HEK293 (cell line): ENCODE results near the gene NAAA.

Experiments
- CTCF ChIA-PET: fragments of 350-600 bp; formaldehyde crosslinking; extraction: SDS; loops from one replicate; lab custom pipeline; 2021; ENCODE audit warnings: antibody characterized with exemption; lab: Yijun Ruan, JAX
- POLR2A ChIA-PET: fragments of 300-600 bp; formaldehyde crosslinking; extraction: SDS; loops from one replicate; lab custom pipeline; 2020; ENCODE audit warnings: antibody characterized with exemption, inconsistent platforms; lab: Yijun Ruan, JAX
- H3K27ac ChIP-seq: fragments of 200-500 bp; sonication (Bioruptor generic); 2 replicates; pipeline ENCODE4 v1.5.1; 2014; ENCODE audit warnings: low read depth, low read length, control low read depth, inconsistent platforms; ENCODE audit errors: extremely low read depth
- H3K36me3 ChIP-seq, 2 experiments: fragments of 200-500 bp in 1 of 2; sonication (Bioruptor generic) in 1 of 2; 1 replicate in 1 of 2; 2 replicates in 1 of 2; pipeline ENCODE4 v1.5.1; 2014 to 2017; ENCODE audit warnings: inconsistent platforms in 2 of 2, low read length in 2 of 2; ENCODE audit not compliant: control insufficient read depth in 2 of 2, insufficient read depth in 1 of 2
- H3K4me1 ChIP-seq: fragments of 200-500 bp; sonication (Bioruptor generic); 2 replicates; pipeline ENCODE4 v1.5.1; 2014; ENCODE audit warnings: mild to moderate bottlenecking, low read length, inconsistent platforms; ENCODE audit not compliant: control insufficient read depth, insufficient read depth
- H3K4me3 ChIP-seq: 2 replicates; pipeline ENCODE4 v1.5.1; 2011; ENCODE audit warnings: low read depth, mild to moderate bottlenecking, control low read depth, low read length, moderate library complexity
- H3K9me3 ChIP-seq: fragments of 200-500 bp; sonication (Bioruptor generic); 2 replicates; pipeline ENCODE4 v1.5.1; 2014; ENCODE audit warnings: low read depth, low read length, inconsistent platforms; ENCODE audit not compliant: control insufficient read depth, insufficient read depth
- BCL11A ChIP-seq: fragments of 450-650 bp; formaldehyde crosslinking; IDR thresholded peaks from 2 replicates; pipeline ENCODE4 v1.5.1; 2016; ENCODE audit warnings: low read depth, missing biosample characterization, missing genetic modification characterization
- HOXA7 ChIP-seq: sonication (generic); formaldehyde crosslinking; IDR thresholded peaks from 2 replicates; pipeline ENCODE4 v1.8.1; 2022; ENCODE audit warnings: missing genetic modification reagents, borderline replicate concordance
- HOXD13 ChIP-seq: sonication (generic); formaldehyde crosslinking; IDR thresholded peaks from 2 replicates; pipeline ENCODE4 v1.8.0; 2022; ENCODE audit warnings: missing genetic modification reagents, borderline replicate concordance
- KLF10 ChIP-seq: fragments of 450-650 bp; IDR thresholded peaks from 2 replicates; pipeline ENCODE4 v1.5.1; 2018; ENCODE audit warnings: missing biosample characterization, mild to moderate bottlenecking, missing genetic modification characterization
- KLF17 ChIP-seq: fragments of 450-650 bp; formaldehyde crosslinking; IDR thresholded peaks from 2 replicates; pipeline ENCODE4 v1.5.1; 2016; ENCODE audit warnings: missing biosample characterization, missing genetic modification characterization
- MEIS1 ChIP-seq: sonication (generic); formaldehyde crosslinking; IDR thresholded peaks from 2 replicates; pipeline ENCODE4 v1.8.1; 2022; ENCODE audit warnings: missing genetic modification reagents, mild to moderate bottlenecking, borderline replicate concordance
- REST ChIP-seq: fragments of 450-650 bp; formaldehyde crosslinking; IDR thresholded peaks from 2 replicates; pipeline ENCODE4 v1.5.1; 2016; ENCODE audit warnings: missing biosample characterization, missing genetic modification characterization
- YY1 ChIP-seq: fragments of 450-650 bp; formaldehyde crosslinking; IDR thresholded peaks from 2 replicates; pipeline ENCODE4 v1.5.1; 2018; ENCODE audit warnings: missing biosample characterization, missing genetic modification characterization
- ZBTB11 ChIP-seq: fragments of 450-650 bp; formaldehyde crosslinking; conservative IDR thresholded peaks from 2 replicates; pipeline ENCODE4 v1.5.1; 2016; ENCODE audit warnings: low read depth, missing biosample characterization, missing genetic modification characterization
- ZBTB21 ChIP-seq: fragments of 450-650 bp; formaldehyde crosslinking; IDR thresholded peaks from 2 replicates; pipeline ENCODE4 v1.5.1; 2017; ENCODE audit warnings: missing biosample characterization, missing genetic modification characterization
- ZNF214 ChIP-seq: fragments of 450-650 bp; formaldehyde crosslinking; IDR thresholded peaks from 2 replicates; pipeline ENCODE4 v1.5.1; 2017; ENCODE audit warnings: missing biosample characterization, mild to moderate bottlenecking, missing genetic modification characterization, borderline replicate concordance
- ZNF26 ChIP-seq: fragments of 450-650 bp; formaldehyde crosslinking; IDR thresholded peaks from 2 replicates; pipeline ENCODE4 v1.5.1; 2016; ENCODE audit warnings: missing biosample characterization, missing genetic modification characterization
- ZNF37A ChIP-seq: fragments of 450-650 bp; IDR thresholded peaks from 2 replicates; pipeline ENCODE4 v1.5.1; 2018; ENCODE audit warnings: missing biosample characterization, missing genetic modification characterization
- ZNF398 ChIP-seq: fragments of 450-650 bp; formaldehyde crosslinking; IDR thresholded peaks from 2 replicates; pipeline ENCODE4 v1.5.1; 2017; ENCODE audit warnings: missing biosample characterization, missing genetic modification characterization
- ZNF518A ChIP-seq: fragments of 450-650 bp; formaldehyde crosslinking; conservative IDR thresholded peaks from 2 replicates; pipeline ENCODE4 v1.5.1; 2016; ENCODE audit warnings: low read depth, missing biosample characterization, missing genetic modification characterization

The NAAA gene

GRCh38 chr4:75880278-75880677 is 60.5 kb downstream of the NAAA start (continued):
- TF ChIP-seq ZNF398 (tag by site-specific recombination) (no peak), REST (tag by site-specific recombination) (no peak), ZNF26 (tag by site-specific recombination) (no peak), HOXD13 (CRISPR knock-in tag) (no peak), HOXA7 (CRISPR knock-in tag) (no peak), YY1 (tag by site-specific recombination) (no peak)
- TF ChIP-seq, all 188 proteins: peak for 0

- no peaks in the 10 kb centered on the region for H3K9me3 ChIP-seq
- ChIA-PET POLR2A (no interaction called here), CTCF (no interaction called here)
- no peaks in the 10 kb centered on the region for H3K36me3 ChIP-seq
- H3K27ac ChIP-seq, result no peak overlapping the region
- TF ChIP-seq MEIS1 (no peak), ZBTB21 (no peak), ZNF518A (tag by site-specific recombination) (no peak), ZNF214 (tag by site-specific recombination) (no peak), ZBTB11 (no peak), KLF10 (no peak), BCL11A (tag by site-specific recombination) (no peak), ZNF37A (tag by site-specific recombination) (no peak), KLF17 (tag by site-specific recombination) (no peak)
- H3K4me3 ChIP-seq, result no peak overlapping the region
- H3K4me1 ChIP-seq, result no peaks in the 10 kb centered on the region
Observed at GRCh38 chr4:75878246-75878756, 62.5 kb downstream of the NAAA start.
